Cerebellar cortex (tissue), 1 donor: ENCODE measurements around the gene DSCAML1.

Source experiments
- DNase-seq: peaks from one replicate; pipeline ENCODE4 v3.0.0-alpha.2; 2015; ENCODE audit warnings: low spot score

Gene DSCAML1

GRCh38 chr11:117668321-117668751, 128.7 kb downstream of the DSCAML1 start:
- peak; percentile 84 for DNase-seq

- DNase-seq, result no peak
These were observed 132.1 kb downstream of the DSCAML1 start for GRCh38 chr11:117664897-117665296.

- no peak for DNase-seq
These were observed 133.2 kb downstream of the DSCAML1 start for GRCh38 chr11:117663821-117664220.

DNA sequence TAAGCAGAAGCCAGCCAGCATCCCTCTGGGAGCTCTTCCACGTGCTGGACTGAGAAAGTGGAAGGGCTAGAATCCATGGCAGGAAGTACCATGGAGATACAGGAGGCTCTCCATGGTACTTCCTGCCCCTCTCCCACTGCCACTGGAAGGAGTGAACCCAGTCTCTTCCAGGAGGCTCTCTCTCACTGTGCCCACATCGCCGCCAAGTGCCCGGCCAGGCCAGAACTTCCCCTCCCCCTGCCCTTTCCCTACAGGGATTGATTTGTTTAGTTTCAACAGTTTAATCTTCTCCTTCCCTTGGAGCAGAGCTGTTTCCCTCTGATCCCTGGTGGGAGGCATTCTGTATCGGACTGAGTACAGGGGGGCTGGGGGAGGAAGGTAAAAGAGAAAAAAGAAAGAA, 133.6 kb downstream of the DSCAML1 start:
- DNase-seq, result no peak

DNA sequence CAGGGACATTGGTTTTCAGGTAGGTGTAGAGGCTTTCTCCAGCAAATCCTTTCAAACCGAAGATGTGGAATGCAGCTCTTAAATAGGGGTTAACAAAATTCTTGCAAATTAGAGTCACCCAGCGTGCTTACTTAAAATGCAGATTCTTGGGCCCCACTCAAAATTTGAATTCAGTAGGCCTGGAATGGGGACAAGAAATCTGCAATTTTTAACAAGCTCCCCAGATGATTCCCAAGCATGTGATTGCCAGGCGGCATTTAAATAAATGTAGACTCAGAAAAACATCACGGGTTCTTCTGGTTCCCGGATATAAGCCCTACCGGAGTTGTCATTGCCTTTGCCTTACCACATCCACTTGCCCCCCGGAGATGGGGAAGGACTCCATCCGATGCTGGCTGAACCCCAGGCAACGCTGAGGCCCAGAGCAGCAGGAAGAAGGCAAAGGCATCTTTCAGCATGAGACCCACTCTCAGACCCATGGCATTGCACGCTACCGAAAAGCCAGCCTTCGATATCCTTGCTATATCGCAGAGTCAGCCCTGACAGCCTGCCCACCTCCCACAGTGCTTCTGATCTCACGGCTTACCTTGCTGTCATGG, 134.2 kb downstream of the DSCAML1 start:
- no peak for DNase-seq

DNA sequence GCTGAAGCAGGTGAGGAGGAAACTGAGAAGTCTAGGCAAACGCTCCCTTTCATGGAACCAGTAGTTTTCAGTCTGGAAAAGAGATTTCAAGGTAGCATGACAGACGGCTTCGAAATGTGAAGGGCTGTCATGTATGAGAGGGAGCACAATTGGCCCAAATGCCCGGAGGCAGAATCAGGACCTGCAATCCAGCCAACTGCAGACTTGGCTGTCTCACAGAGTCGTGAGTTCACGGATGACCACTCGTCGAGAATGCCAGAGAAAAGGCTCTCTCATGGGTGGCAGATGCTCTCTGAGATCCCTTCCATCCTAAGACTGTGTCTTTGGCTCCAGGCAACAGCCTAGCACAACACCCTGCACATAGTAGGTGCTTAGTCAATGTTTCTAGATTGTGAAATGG, 134.8 kb downstream of the DSCAML1 start:
- DNase-seq, result peak; percentile 61

GRCh38 chr11:117658809-117659208, 138.2 kb downstream of the DSCAML1 start:
- DNase-seq, result no peak

- peak; percentile 94 for DNase-seq
These were observed 139.2 kb downstream of the DSCAML1 start for GRCh38 chr11:117657794-117658193.

GRCh38 chr11:117654281-117655255, 142.4 kb downstream of the DSCAML1 start:
- DNase-seq, result no peak

DNA sequence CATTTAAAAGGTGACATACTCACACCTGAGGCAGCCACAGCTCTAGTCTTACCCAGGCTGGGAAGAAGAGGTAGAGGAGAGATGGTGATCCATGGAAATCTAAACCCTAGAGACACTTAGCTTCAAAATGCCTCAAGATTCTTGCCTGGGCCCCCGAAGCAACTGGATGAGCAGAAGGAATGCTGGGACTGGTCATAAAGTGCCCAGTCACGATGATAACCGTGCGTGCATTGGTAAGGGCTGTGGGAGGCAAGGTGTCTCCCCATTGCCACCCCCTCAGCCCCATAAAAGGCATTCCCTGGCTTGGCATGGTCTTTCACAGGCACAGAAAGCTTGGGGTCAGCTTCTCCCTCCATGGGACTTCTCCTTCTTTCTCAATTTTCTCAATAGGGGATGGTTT, 144.5 kb downstream of the DSCAML1 start:
- no peak for DNase-seq

GRCh38 chr11:117649296-117650055, 147.5 kb downstream of the DSCAML1 start:
- DNase-seq, result no peak

DNA sequence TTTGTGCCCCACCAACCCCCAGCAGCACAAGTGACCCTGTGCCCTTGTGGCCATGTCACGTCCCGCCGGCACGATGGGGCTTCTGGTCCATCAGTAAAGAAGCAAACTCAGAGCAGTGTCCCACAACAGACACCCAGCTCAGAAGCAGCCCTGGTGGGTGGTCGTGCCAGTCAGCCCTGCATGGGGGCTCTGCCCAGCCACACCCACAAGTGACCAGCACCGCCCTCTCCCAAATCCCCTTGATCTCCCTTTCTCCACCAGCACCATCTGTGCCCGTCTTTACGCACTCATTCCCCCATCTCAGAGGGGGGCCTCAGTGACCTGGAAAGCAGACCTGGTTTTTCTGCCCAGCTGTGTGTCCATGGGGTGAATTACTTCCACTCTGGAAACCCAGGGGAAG, 149.1 kb downstream of the DSCAML1 start:
- no peak for DNase-seq

DNA sequence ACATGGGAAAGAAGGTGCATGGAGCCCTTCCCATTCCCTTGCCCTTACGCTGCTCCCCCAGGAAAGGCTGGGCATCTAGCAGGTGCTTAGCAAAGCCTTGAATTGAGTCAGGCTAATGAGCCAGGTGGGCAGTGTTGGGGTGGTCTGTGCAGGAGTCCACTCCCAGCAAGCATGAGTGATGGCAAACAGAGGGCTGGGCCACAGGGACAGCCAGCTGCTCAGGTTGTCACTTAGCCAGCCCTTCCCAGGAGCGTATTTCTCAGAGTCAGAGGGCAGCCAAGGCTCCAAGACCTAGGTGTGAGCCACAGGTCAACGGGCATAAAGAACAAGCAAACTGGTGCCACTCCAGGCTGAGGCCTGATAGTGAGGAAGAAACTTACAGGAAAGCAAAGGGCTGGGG, 149.8 kb downstream of the DSCAML1 start:
- DNase-seq, result no peak

DNA sequence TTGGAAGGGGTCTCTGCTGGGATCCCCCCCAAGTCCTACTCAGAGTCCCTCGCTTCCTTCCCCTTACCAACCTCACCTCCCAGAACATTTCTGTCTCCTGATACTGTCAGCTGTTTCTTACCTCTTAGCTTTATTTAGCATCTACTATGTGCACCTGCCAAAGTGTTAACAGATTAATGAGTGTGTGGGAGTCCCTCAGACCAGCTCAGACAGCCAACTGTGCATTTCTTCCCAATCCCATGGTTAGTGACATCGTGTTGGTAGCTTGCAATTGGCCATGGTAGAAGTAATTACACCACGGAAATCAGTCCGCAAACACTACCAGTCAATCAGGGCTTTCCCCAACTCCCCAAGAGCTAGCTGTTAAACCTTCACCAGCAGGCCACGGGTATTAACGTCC, 150.6 kb downstream of the DSCAML1 start:
- no peak for DNase-seq

DNA sequence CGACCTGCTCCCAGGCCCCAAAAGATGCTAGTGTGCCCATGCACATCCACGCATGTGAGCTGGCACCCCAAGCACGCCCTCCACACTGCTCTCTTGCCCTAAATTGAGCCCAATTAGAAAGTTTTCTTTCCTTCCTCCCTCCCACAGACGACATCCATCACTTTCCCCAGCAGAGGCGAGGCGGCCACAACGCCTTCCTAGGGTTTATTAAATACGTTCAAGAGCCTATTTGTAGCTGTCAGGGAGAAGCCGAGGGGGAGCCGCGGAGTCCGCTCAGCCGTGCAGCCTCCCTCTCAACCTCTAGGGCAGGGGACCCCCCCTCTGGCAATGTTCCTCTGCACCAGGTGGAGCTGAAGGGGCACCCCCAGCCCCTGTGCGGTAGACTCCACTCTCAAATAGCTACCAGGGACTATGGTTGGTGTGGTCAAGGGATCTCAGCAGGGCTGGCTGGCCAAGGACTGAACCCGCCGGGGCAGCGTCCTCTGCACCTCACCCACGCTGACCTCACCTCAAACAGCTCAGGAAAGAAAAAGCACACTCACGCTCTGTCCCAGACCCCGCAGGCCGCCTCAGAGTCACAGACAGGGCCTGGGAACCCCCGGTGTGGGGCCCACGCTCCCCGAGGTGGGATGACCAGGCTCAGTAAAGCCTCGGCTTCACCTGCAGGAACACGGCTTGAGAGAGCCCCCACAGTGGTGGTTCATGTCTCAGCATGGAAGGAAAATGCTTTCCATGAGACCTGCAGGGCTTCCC, 152.4 kb downstream of the DSCAML1 start:
- no peak for DNase-seq

DNA sequence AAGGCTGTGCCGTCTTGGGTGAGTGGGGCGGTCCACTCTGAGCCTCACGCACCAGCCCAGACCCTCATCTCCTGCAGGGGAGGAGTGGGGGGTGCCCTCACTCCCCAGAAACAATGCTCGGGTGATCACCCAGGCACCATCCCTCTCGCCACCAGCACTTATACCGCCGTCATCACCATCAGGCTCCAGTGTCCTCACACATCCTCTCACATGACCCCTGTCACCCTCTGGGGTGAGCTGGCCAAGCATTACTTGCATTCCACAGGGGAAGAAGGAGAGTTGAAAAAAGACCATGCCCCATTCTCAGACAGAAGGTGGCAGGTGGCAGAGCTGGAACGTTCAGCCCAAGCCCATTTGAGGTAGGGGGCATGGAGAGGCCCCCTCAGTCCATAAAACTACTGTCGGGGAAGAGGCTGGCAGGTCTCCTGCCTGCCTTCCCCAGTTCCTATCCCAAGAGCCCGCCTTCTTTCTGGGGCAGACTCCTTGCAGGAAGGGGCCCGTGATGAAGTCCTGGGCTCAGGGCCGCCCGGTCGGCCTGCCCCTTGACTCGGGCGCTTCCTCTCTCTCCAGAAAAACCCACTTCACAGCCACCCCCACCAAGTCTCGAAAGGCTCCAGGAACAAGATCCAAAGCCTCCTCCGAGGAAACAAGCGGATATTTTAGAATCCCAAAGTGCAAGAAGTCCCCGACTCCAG, 153.3 kb downstream of the DSCAML1 start:
- no peak for DNase-seq

- DNase-seq, result no peak
These were observed 154.2 kb downstream of the DSCAML1 start for GRCh38 chr11:117642835-117643234.

DNA sequence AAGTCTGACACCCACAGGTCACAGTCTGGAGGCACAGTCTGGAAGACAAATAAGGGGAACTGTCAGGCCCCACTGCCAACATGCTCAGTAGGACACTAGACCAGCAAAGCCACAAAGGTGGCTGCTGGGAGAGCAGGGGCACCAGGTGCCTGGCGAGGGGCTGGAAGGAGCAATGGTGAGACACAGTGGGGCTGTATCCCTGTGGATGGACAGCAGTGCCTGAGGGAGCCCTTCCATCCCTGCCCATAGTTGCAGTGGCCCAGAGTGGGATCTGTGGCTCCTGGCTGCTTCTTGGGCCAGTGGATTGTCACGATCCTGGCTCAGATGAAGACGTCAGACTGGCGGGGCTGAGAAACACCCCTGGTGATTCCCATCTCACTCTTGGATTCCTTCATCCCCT, 154.6 kb downstream of the DSCAML1 start:
- DNase-seq, result no peak

- no peak for DNase-seq
These were observed 155.8 kb downstream of the DSCAML1 start for GRCh38 chr11:117641008-117641915.

GRCh38 chr11:117640041-117640440, 157.0 kb downstream of the DSCAML1 start:
- DNase-seq, result no peak
